Suppressor macrophage treated with lipopolysaccharide for 1 hour (primary cell): ENCODE measurements around the gene FAM25C.

Experiments used
- DNase-seq, 3 donors: peaks; one replicate each; pipeline ENCODE4 v3.0.0-alpha.2; 2020 to 2022

The FAM25C gene

DNA sequence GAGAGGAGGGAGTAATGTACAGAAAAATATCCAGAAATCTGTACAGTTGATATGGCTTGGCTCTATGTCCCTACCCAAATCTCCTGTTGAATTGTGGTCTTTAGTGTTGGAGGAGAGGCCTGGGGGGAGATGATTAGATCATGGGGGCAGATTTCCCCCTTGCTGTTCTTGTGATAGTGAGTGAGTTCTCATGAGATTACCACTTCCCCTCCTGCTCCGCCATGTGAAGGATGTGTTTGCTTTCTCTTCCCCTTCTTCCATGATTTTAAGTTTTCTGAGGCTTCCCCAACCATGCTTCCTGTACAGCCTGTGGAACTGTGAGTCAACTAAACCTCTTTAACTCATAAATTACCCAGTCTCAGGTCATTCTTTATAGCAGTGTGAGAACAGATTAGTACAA lies 52.2 kb downstream of the FAM25C start:
- DNase-seq, result peak; percentile 46 to 65 (median 59)
